ENCODE results near the gene ZNF385B.

ZNF385B gene

DNA sequence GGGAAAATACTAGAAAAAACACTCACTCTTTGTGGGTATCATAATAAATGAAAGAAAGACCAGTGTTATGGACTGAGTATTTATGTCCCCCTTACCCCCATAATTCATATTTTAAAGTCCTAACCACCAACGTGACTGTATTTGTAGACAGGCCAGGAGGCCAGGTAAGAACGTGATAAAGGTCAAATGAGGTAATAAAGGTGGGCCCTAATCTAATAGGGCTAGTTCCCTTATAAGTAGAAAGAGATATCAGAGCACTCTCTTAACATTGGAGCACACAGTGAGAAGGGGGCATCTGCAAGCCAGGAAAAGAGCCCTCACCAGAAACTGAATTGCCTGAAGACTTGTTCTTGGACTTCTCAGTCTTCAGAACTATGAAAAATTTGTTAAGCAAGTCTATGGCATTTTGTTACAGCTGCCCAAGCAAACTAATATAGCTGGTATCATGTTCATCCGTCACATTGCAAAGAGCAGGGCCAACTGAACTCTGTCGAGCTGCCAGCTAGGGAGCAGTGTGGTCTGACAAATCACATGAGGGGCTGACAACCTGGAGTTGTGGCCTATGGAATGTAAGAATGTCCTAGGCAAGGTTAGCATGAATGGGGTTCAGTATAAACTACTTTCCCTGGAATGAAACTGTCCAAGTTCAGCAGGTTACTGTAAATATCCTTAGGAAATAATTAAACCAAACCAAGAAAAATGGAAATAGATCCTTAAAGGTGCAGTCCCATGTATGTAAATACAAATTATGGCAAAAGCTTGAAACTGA lies 280.9 kb downstream of the ZNF385B start:
- no peak for TF ChIP-seq GATA3 (IDR thresholded peaks at IDR 0.05; ENCODE audit: low read depth, low read length)
- no peak for TF ChIP-seq GATA2 (IDR thresholded peaks at IDR 0.05; ENCODE audit: low read depth, low read length)

DNA sequence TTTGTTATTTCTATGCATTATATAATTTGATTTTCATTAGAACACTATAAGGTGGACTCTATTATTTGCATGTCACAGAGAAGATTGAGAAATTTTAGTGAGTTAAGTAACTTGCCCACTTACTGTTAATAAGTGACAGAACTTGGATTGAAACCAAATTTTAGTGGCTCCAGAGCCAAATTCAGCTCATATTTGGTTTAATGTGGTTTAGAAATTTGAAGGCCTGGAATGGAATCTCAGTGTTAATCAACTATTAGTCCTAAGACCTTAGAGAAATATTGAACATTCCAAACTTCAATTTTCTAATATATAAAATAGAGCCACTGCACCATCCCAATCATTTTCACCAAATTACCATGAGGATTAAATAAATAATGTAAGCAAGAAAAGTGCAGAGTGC lies 281.6 kb downstream of the ZNF385B start:
- no peak for TF ChIP-seq GATA2 (IDR thresholded peaks at IDR 0.05; ENCODE audit: low read depth, low read length)

DNA sequence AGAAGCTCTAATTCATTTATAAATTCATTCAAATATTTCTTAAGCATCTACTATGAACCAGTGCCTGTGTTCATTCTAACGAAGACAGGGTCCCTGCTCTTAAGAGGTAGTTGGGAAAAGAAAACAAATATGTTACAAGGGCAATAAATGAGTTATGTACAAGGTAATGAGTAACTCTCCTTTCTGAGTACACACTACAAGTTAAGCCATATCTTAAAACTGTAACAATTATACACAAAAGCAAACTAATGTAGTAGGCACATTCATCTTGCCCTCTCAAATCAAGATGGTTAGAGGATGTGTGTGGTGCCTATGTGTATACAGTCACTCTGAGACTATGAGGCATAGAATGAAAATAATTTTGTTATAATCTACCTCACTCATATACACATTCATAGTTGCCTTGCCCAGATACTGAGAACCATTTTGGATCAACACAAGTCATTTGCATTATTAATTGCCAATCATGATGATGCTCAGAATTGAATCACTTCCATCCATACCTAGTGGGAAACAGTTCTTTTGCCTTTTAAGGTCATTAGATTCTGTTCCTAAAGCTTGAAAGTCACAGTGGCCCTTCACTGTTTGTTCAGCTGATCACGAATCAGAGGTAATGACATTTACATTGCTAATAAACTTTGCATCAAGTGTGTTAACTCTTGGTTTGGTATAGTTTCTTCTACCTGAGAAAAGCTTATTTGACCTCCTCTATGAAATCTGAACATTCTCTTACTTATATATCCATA lies 283.1 kb downstream of the ZNF385B start:
- TF ChIP-seq GATA2 (IDR thresholded peaks at IDR 0.05; ENCODE audit: low read depth, low read length), result no peak

DNA sequence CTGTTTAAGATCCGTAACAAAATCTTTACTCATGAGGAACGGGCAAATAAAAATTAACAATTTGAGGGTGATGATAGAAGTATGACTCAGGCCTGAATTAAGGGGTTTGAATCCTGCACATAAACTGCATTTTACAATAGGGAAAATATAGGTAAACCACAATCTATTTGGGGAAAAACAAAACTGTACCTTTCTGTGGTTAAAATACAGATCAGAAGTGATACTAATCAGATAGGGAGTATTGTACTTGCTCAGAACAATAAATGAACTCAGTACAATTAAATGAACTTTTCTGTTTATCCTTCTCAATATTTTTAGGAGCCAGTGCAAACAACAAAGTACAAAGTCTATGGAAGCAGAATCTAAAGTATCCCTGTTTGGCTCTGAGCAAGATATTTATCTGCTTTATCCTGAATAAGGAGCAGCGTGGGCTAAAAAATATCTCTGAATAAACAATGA lies 287.3 kb downstream of the ZNF385B start:
- no peak for TF ChIP-seq GATA2 (IDR thresholded peaks at IDR 0.05; ENCODE audit: low read depth, low read length)
- TF ChIP-seq GATA3 (IDR thresholded peaks at IDR 0.05; ENCODE audit: low read depth, low read length), result no peak

DNA sequence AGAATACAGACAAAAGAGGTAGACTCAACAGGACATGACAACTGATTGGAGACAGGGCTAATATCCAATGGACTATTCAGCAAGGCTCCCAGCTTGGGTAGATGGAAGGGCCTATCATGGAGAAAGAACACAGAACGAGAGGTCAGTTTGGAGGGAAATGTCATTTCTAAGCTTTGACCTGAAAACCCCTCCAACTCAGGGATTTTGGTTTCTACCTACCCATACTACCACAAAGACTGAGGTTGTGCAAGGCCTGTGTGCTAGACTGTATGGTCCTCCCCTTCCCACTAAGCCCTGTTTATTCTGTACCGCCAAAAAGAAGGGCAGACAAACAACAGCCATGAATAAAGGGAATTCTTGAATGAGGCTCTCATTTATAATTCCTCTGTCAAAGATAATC lies 288.9 kb downstream of the ZNF385B start:
- TF ChIP-seq GATA2 (IDR thresholded peaks at IDR 0.05; ENCODE audit: low read depth, low read length), result no peak
- no peak for TF ChIP-seq GATA3 (IDR thresholded peaks at IDR 0.05; ENCODE audit: low read depth, low read length)

DNA sequence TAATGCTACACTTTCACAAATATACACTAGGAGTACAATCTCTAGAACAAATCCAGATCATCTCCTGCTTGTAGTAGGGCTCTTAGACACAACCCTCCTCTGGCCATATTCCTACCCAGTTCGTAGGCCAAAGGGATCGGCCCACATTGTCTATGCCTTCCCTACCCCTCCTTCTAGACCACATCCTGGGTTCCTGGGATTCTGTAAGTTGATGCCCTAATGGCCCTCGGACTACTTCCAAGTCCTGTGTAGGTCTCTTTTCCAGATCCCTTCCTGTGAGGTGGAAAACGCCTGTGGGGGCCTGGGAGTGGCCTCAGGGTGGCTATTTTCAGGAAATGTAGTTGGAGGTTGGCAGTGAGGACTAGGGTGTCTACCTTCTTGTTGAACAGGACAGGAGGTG lies 289.7 kb downstream of the ZNF385B start:
- no peak for TF ChIP-seq GATA3 (IDR thresholded peaks at IDR 0.05; ENCODE audit: low read depth, low read length)
- no peak for TF ChIP-seq GATA2 (IDR thresholded peaks at IDR 0.05; ENCODE audit: low read depth, low read length)

DNA sequence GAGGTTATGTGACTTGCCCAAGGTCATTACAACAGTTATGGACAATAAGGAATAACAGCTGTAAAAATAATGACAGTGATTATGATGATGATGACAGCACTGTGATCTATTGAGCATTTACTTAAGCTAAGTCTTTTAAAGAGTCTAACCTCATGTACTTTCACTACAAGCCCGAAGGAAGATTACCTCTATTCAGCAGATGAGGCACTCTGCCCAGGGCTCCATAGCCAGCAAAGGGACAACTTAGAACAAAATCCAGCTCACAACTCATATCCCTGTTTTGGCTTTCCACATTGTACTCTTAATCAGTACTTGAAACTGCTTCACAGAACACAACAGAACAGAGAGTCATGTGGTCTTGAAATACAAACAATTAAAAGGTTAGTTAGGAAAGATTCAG lies 290.2 kb downstream of the ZNF385B start:
- no peak for TF ChIP-seq GATA2 (IDR thresholded peaks at IDR 0.05; ENCODE audit: low read depth, low read length)
- TF ChIP-seq GATA3 (IDR thresholded peaks at IDR 0.05; ENCODE audit: low read depth, low read length), result no peak

DNA sequence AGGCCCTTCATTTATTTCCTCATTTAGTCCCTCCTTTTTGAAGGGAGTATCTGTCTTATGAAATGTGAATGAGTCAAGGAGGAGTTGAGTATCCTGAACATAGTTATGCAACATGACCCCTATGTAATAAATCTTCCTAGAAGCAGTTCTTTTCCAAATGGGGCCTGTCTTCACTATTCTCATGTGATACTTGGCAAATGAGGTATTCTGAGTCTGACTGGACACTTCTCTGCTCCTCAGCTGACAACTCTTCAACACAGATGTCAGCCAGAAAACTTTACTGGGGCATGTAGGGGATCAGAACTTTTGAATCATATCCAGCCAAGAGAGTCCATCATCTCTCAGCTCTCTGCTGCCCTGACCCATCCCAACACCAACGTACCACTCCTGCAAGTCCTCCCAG lies 291.6 kb downstream of the ZNF385B start:
- no peak for TF ChIP-seq GATA2 (IDR thresholded peaks at IDR 0.05; ENCODE audit: low read depth, low read length)
- no peak for TF ChIP-seq GATA3 (IDR thresholded peaks at IDR 0.05; ENCODE audit: low read depth, low read length)

DNA sequence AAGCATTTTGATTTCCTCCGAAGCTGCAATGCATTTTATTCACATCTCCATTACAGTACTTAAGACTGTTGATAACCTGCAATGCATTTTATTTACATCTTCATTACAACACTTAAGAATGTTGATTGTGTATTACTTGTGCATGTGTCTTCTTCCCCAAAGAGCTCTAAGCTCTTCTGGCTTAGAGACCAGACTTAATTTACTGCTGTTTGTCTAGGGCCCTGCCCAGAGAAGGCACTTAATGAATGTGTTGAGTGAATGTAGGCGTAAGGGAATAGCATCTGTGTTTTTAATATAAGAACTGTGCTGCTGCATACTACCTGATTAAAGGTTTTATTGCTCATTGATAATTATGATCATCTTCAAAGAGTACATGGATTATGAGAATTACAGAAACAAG lies 295.6 kb downstream of the ZNF385B start:
- TF ChIP-seq GATA3 (IDR thresholded peaks at IDR 0.05; ENCODE audit: low read depth, low read length), result no peak
- no peak for TF ChIP-seq GATA2 (IDR thresholded peaks at IDR 0.05; ENCODE audit: low read depth, low read length)

DNA sequence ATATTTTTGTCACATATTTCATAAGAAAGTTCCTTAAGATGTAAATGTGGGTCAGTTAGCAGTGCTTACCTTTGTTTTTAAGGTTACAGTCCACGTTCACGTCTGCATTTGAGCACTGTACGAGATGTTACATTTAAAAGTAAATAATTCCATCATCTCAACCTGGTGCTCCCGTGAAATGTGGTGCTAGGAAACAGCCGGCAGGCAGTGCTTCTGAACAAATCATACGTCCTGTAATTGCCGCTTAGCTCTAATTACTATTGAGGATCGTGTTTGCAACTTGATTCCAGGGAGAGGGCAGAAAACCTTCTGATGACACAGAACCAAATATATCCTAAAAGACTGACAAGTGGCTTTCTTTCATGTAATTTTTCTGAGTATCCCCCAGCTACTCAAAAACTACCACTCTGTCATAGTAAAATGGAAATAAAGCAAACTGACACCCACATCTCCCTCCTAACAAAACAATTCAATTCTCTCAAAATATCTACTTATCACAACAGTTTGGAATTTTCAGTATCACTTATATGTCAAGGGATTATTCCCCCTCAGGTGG lies 299.0 kb downstream of the ZNF385B start:
- TF ChIP-seq GATA3 (IDR thresholded peaks at IDR 0.05; ENCODE audit: low read depth, low read length), result no peak
- no peak for TF ChIP-seq GATA2 (IDR thresholded peaks at IDR 0.05; ENCODE audit: low read depth, low read length)

DNA sequence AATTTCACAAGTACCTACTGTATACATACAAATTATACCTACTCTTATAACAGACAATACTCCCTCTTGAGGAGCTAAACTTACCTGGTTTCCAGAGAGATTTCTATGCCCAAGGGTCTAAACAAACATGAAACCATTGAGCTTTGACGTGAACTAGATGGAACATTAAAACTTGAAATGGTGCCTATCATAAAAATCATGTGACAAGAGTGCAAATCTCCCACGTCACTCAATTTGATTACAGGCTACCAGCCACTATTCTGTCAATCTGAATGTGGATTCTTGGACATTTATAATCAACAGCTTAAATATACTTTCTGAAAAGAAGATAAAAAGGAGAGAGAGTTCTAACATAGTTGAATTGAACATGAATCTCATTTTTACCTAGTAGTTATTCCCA lies 299.7 kb downstream of the ZNF385B start:
- no peak for TF ChIP-seq GATA3 (IDR thresholded peaks at IDR 0.05; ENCODE audit: low read depth, low read length)
- TF ChIP-seq GATA2 (IDR thresholded peaks at IDR 0.05; ENCODE audit: low read depth, low read length), result no peak

DNA sequence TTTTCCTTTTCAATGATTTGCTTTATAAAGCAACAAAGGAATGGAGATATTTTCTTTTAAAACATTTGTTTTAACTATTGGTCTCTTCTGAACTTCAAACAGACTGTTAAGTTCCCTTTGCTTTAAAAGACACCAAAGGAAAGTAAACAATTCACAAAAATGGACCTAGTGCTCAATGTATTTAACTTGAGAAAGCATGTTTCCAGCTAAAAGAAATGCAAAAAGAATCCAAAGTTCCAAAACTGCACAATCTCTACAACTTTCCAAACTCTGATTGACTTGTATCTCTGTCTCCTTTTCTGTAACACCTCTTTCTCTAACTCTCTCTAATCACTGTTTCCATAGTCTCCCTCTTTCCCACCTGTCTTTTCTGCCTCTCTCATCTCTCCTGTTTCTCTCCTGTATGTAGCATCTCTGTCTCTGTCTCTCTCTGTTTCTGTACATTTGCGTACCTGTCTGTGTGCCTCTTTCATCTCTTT lies 301.1 kb downstream of the ZNF385B start:
- TF ChIP-seq GATA3 (IDR thresholded peaks at IDR 0.05; ENCODE audit: low read depth, low read length) (no peak), GATA2 (IDR thresholded peaks at IDR 0.05; ENCODE audit: low read depth, low read length) (no peak)

DNA sequence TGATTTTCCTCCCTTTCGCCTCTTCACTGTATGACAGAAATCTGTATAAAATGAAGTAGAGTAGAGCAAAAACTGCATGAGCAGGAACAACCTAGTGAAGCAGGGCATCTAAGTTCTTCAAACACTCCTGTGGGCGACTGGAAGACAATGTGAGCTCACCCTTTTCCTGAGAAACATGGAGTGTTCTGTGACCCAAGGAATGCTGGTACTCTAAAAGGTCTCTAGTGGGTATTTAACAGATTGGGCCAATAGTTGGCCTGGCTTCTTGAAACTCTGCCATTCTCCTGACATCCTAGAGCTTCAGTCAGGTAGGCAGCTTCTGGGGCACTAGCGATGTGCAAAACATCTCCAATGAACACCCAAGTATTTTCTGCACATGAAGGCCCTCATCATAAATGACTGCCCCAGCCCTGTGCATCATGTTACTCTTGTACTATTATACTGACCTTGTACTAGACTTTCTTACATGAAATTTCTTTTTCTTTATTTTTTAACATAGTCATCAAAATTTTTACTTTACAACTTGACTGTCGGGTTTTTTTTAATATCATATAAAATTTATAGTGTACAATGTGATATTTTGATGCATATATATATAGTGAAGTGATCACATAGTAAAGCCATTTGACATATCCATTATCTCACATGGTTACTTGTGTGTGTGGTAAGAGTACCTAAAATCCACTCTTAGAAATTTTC lies 302.2 kb downstream of the ZNF385B start:
- no peak for TF ChIP-seq GATA3 (IDR thresholded peaks at IDR 0.05; ENCODE audit: low read depth, low read length)
- no peak for TF ChIP-seq GATA2 (IDR thresholded peaks at IDR 0.05; ENCODE audit: low read depth, low read length)
